Epithelial cell of proximal tubule (primary cell): Measurements from ENCODE around the gene DEPDC5. TPM values are rescaled to one million over a fixed set of nuclear protein-coding genes. Genes with fewer than 3 reads are reported as not detected.

Experiments used
- DNase-seq: peaks from one replicate; pipeline ENCODE4 v3.0.0-alpha.2; 2011; ENCODE audit warnings: low read depth
- H3K4me3 ChIP-seq: 2 replicates; pipeline ENCODE4 v1.5.1; 2011; ENCODE audit warnings: low read depth, mild to moderate bottlenecking, low read length
- total RNA-seq: library from RNA; depleted of rRNA; stranded (reverse); fragments of >200 nt; gene quantifications from 2 replicates; pipeline ENCODE4 v1.2.3, GENCODE V29; 2015
- TF ChIP-seq, protein P1 (sequence below): conservative IDR thresholded peaks from 2 replicates; pipeline ENCODE4 v1.5.1; 2012; ENCODE audit warnings: low read depth, mild to moderate bottlenecking, low read length

The DEPDC5 gene
- total RNA-seq, 1 donor from 2014 or later, result 5.4 TPM

DNA sequence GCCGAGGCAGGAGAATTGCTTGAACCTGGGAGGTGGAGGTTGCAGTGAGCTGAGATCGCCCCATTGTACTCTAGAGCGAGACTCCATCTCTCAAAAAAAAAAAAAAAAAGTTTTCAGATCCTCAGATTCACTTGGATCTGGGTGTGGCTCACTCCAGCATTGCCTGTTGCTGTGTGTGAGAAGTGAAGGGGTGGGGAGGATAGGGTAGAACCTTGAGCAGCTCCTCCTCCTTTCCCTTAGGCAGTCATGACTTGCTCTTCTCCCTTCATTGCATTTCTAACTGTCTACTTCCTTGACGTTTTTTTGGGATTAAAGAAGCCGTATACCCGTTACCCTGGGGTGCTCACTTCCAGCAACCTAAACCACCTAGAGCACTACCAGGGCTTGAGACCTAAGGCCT, 127.4 kb downstream of the DEPDC5 start:
- H3K4me3 ChIP-seq, result no peak overlapping the region
- TF ChIP-seq, protein P1, sequence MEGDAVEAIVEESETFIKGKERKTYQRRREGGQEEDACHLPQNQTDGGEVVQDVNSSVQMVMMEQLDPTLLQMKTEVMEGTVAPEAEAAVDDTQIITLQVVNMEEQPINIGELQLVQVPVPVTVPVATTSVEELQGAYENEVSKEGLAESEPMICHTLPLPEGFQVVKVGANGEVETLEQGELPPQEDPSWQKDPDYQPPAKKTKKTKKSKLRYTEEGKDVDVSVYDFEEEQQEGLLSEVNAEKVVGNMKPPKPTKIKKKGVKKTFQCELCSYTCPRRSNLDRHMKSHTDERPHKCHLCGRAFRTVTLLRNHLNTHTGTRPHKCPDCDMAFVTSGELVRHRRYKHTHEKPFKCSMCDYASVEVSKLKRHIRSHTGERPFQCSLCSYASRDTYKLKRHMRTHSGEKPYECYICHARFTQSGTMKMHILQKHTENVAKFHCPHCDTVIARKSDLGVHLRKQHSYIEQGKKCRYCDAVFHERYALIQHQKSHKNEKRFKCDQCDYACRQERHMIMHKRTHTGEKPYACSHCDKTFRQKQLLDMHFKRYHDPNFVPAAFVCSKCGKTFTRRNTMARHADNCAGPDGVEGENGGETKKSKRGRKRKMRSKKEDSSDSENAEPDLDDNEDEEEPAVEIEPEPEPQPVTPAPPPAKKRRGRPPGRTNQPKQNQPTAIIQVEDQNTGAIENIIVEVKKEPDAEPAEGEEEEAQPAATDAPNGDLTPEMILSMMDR, result no peak
- no peak for DNase-seq

DNA sequence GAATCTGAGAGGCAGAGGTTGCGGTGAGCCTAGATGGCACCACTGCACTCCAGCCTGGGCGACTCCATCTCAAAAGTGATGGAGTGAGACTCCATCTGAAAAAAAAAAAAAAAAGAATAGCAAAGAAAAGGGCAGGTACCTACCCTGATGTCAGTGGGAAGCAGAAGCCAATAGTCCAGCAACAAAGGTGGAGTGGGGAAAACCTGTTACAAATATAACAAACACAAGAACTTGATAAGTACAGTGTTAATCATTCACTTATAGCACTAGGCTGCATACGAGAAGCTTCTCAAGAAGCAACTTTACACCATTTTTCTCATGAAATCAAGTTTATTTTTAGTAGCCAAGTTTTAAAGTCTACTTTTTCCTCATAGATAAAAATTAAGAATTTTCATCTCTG, 128.0 kb downstream of the DEPDC5 start:
- no peak for DNase-seq
- TF ChIP-seq, protein P1, result no peak
- no peak overlapping the region for H3K4me3 ChIP-seq

GRCh38 chr22:31882971-31883370, 129.2 kb downstream of the DEPDC5 start:
- no peak overlapping the region for H3K4me3 ChIP-seq
- DNase-seq, result no peak
- TF ChIP-seq, protein P1, result no peak

GRCh38 chr22:31883989-31884388, 130.2 kb downstream of the DEPDC5 start:
- DNase-seq, result no peak
- no peak overlapping the region for H3K4me3 ChIP-seq
- TF ChIP-seq, protein P1, result no peak

GRCh38 chr22:31891366-31892079, 137.7 kb downstream of the DEPDC5 start:
- TF ChIP-seq, protein P1, result no peak
- no peak overlapping the region for H3K4me3 ChIP-seq
- DNase-seq, result peak; percentile 6

- no peak overlapping the region for H3K4me3 ChIP-seq
- no peak for DNase-seq
- TF ChIP-seq, protein P1, result no peak
Observed at GRCh38 chr22:31892080-31892433, 138.2 kb downstream of the DEPDC5 start.

- no peak for DNase-seq
- no peak overlapping the region for H3K4me3 ChIP-seq
- TF ChIP-seq, protein P1, result no peak
Observed at GRCh38 chr22:31893460-31893859, 139.6 kb downstream of the DEPDC5 start.
